Uterus (tissue), 4 donors: ENCODE data around the gene GM2A. TPM values are rescaled to one million over a fixed set of nuclear protein-coding genes. Genes with fewer than 3 reads are reported as not detected.
"Not testable (repeated sequence)": the region's sequence is repeated elsewhere in the genome, so short reads cannot be mapped to it uniquely, and the experiment has no call there.

Source experiments
- DNase-seq, 2 donors: peaks; one replicate each; pipeline ENCODE4 v3.0.0-alpha.2; 2019 to 2020
- H3K27ac ChIP-seq, 2 donors: fragments of 200-600 bp; sonication (generic); 1 replicate in 1 of 2; 2 replicates in 1 of 2; pipeline ENCODE4 v1.5.1; 2016 to 2018
- H3K27me3 ChIP-seq, 2 donors: fragments of 200-600 bp; sonication (generic); one replicate each; pipeline ENCODE4 v1.5.1; 2018 to 2019; ENCODE audit warnings: control low read depth in 1 of 2
- H3K36me3 ChIP-seq, 2 donors: fragments of 200-600 bp; sonication (generic); one replicate each; pipeline ENCODE4 v1.5.1; 2019; ENCODE audit warnings: control low read depth in 1 of 2
- H3K4me1 ChIP-seq, 2 donors: fragments of 200-600 bp; sonication (generic); one replicate each; pipeline ENCODE4 v1.5.1; 2018 to 2019; ENCODE audit warnings: control low read depth in 1 of 2
- H3K4me3 ChIP-seq, 2 donors: fragments of 200-600 bp; sonication (generic); 1 replicate in 1 of 2; 2 replicates in 1 of 2; pipeline ENCODE4 v1.5.1; 2018 to 2019; ENCODE audit warnings: mild to moderate bottlenecking in 1 of 2
- H3K9me3 ChIP-seq, 2 donors: fragments of 200-600 bp; sonication (generic); one replicate each; pipeline ENCODE4 v1.5.1; 2019; ENCODE audit warnings: control low read depth in 1 of 2
- POLR2A ChIP-seq, 2 donors: fragments of 450-650 bp; IDR thresholded peaks; one replicate each; pipeline ENCODE4 v1.6.1; 2016; ENCODE audit warnings: antibody characterized with exemption in 2 of 2, mild to moderate bottlenecking in 1 of 2, moderate library complexity in 1 of 2
- intact Hi-C: fragments of 100-400 bp; cut with DNase I; formaldehyde crosslinking; loops from one replicate; pipeline ENCODE4 v1.15.1; 2023; ENCODE audit warnings: low total_unique reads
- total RNA-seq, 4 donors: library from RNA; depleted of rRNA in 3 of 4; stranded (reverse); fragments of >200 nt in 3 of 4; gene quantifications; one replicate each; pipeline versions ENCODE4 v1.1.0 to v1.2.4, GENCODE V29; 2014 to 2023
- TF ChIP-seq, protein P1 (sequence below), 4 experiments: fragments of 200-600 bp in 2 of 4; fragments of 450-650 bp in 2 of 4; sonication (generic) in 2 of 4; IDR thresholded peaks; one replicate each; pipeline ENCODE4 v1.5.1; 2016 to 2019; ENCODE audit warnings: antibody characterized with exemption in 4 of 4, mild to moderate bottlenecking in 2 of 4, moderate library complexity in 1 of 4
- donor health status: DM: yes; HTN: yes; CAD: no.

The GM2A gene
- total RNA-seq, 4 donors from 2014 or later, result 14.7 to 33.8 (median 23.8) TPM

DNA sequence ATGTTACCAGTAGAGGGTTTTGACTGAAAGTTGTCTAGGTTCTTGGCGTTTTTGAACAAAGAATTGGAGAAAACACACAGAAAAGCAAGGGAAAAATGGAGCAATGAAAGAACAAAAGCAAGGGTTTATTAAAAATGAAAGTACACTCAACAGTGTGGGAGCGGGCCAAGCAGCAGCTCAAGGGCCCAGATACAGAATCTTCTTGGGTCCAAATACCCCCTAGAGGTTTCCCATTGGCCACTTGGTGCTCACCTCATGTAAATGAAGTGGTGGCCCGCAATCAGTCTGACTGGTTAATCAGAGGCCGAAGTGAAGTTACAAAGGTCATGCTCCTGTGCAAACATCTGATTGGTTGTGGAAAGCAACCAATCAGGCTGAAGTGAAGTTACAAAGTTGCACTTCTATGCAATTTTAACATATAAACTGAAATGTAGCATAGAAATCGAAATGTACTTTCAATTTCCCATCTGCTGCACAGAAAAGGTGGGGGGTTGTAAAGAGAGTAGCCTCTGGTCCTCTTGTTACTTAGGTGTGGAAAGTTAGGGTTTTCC lies 1.9 kb upstream of the GM2A start:
- intact Hi-C loops, result no loop called here

GRCh38 chr5:151251621-151252020 lies 1.4 kb upstream of the GM2A start:
- no peak for TF ChIP-seq POLR2A (IDR thresholded peaks at IDR 0.05)
- TF ChIP-seq, protein P1, sequence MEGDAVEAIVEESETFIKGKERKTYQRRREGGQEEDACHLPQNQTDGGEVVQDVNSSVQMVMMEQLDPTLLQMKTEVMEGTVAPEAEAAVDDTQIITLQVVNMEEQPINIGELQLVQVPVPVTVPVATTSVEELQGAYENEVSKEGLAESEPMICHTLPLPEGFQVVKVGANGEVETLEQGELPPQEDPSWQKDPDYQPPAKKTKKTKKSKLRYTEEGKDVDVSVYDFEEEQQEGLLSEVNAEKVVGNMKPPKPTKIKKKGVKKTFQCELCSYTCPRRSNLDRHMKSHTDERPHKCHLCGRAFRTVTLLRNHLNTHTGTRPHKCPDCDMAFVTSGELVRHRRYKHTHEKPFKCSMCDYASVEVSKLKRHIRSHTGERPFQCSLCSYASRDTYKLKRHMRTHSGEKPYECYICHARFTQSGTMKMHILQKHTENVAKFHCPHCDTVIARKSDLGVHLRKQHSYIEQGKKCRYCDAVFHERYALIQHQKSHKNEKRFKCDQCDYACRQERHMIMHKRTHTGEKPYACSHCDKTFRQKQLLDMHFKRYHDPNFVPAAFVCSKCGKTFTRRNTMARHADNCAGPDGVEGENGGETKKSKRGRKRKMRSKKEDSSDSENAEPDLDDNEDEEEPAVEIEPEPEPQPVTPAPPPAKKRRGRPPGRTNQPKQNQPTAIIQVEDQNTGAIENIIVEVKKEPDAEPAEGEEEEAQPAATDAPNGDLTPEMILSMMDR (IDR thresholded peaks at IDR 0.05), result no peak
- no peak for DNase-seq
- no peak overlapping the region for H3K4me3 ChIP-seq
- no peaks in the 10 kb centered on the region for H3K36me3 ChIP-seq
- H3K27me3 ChIP-seq, result no peaks in the 10 kb centered on the region
- no peaks in the 10 kb centered on the region for H3K9me3 ChIP-seq
- peak overlapping the region in 1 of 2 donors; percentile 77 for H3K27ac ChIP-seq
- H3K4me1 ChIP-seq, result peaks cover 0 to 4% of the 10 kb centered on the region in 2 donors
- intact Hi-C loops, result no loop called here

More for the DNA sequence above, 1.9 kb upstream of the GM2A start:
- no peak overlapping the region for H3K27ac ChIP-seq
- H3K4me3 ChIP-seq, result no peak overlapping the region
- no peak for TF ChIP-seq POLR2A (IDR thresholded peaks at IDR 0.05)
- TF ChIP-seq, protein P1 (IDR thresholded peaks at IDR 0.05), result no peak
- H3K4me1 ChIP-seq, result peaks cover 0 to 4% of the 10 kb centered on the region in 2 donors
- H3K9me3 ChIP-seq, result no peaks in the 10 kb centered on the region
- no peaks in the 10 kb centered on the region for H3K27me3 ChIP-seq
- DNase-seq, result no peak
- H3K36me3 ChIP-seq, result no peaks in the 10 kb centered on the region

DNA sequence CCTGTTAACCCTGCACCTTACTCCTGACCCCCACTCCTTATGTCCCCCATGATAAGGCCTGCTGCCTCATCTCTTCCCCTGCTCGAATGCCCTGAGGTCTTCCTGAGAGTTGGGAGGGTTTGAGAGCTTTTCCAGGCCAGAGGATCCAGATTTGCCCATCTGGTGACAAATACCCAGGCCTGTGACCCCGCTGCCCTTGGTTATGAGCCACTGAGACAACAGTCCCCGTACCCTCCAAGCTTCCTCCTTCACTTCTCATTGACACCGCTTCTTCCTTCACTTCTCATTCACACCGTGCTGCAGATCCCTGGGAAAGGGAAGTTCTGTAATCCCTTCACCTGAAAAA lies 593 bp downstream of the GM2A start:
- TF ChIP-seq, protein P1 (IDR thresholded peaks at IDR 0.05), result no peak
- no peak for TF ChIP-seq POLR2A (IDR thresholded peaks at IDR 0.05)
- no peaks in the 10 kb centered on the region for H3K36me3 ChIP-seq
- no peaks in the 10 kb centered on the region for H3K9me3 ChIP-seq
- H3K4me3 ChIP-seq, result peak overlapping the region; percentile 72 to 87
- peak overlapping the region; percentile 71 to 77 for H3K27ac ChIP-seq
- DNase-seq, result no peak
- intact Hi-C loops, result no loop called here
- H3K27me3 ChIP-seq, result no peaks in the 10 kb centered on the region
- H3K4me1 ChIP-seq, result peaks cover 0 to 4% of the 10 kb centered on the region in 2 donors

DNA sequence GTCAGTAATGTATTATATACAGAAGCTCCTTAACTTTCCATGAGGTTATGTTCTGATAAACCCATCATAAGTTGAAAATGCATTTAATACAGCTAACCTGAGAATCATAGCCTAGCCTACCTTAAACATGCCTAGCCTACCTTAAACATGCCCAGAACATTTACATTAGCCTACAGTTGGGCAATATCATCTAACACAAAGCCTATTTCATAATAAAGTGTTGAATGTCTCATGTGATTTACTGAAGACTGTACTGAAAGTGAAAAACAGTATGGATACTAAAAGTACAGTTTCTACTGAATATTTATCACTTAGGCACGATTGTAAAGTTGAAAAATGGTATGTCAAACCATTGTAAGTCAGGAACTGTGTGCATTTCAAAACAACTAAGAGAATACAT lies 1.6 kb downstream of the GM2A start:
- TF ChIP-seq, protein P1 (IDR thresholded peaks at IDR 0.05), result no peak
- no peak for TF ChIP-seq POLR2A (IDR thresholded peaks at IDR 0.05)
- no peak for DNase-seq
- H3K4me3 ChIP-seq, result no peak overlapping the region
- intact Hi-C loops, result no loop called here
- H3K9me3 ChIP-seq, result no peaks in the 10 kb centered on the region
- no peaks in the 10 kb centered on the region for H3K36me3 ChIP-seq
- peaks cover 0 to 4% of the 10 kb centered on the region in 2 donors for H3K4me1 ChIP-seq
- H3K27me3 ChIP-seq, result no peaks in the 10 kb centered on the region
- no peak overlapping the region for H3K27ac ChIP-seq

DNA sequence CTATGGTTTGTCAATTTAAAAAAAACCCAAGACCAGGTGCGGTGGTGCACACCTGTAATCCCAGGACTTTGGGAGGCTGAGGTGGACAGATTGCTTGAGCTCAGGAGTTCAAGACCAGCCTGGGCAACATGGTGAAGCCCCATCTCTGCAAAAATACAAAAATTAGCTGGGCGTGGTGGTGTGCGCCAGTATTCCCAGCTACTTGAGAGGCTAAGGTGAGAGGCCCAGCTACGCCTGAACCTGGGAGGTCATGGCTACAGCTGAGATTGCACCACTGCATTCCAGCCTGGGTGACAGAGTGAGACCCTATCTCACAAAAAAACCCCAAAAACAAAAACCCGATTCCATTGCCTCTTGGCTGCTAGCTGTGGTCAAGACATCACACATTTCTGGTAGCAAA lies 2.0 kb downstream of the GM2A start:
- H3K4me1 ChIP-seq, DNase-seq, H3K4me3 ChIP-seq, H3K9me3 ChIP-seq, H3K27ac ChIP-seq, H3K36me3 ChIP-seq, H3K27me3 ChIP-seq, intact Hi-C loops: not testable (repeated sequence)
